ENCODE results near the gene VSTM2B.

VSTM2B gene

GRCh38 chr19:29581398-29581797, 55.6 kb downstream of the VSTM2B start:
- Histone ChIP-seq H3K4me3 (ENCODE audit: low read length in 2 of 2) (no peak overlapping the region), H3K36me3 (replicated peaks in 1 of 2; ENCODE audit: control insufficient read depth in 2 of 2, insufficient read depth in 2 of 2, low read length in 2 of 2) (no peaks in the 10 kb centered on the region), H4K91ac (ENCODE audit: low read depth, low read length, poor library complexity) (no peak overlapping the region), H3K23ac (ENCODE audit: low read depth, low read length, poor library complexity) (no peak overlapping the region), H2AK5ac (ENCODE audit: low read depth, low read length) (no peak overlapping the region), H3K4me1 (ENCODE audit: control insufficient read depth in 2 of 2, insufficient read depth in 1 of 2, low read depth in 1 of 2, low read length in 2 of 2) (peaks cover 0 to 2% of the 10 kb centered on the region in 2 donors), H3K9me3 (replicated peaks in 1 of 2; ENCODE audit: control insufficient read depth in 2 of 2, insufficient read depth in 1 of 2, low read depth in 1 of 2, low read length in 2 of 2) (no peaks in the 10 kb centered on the region), H4K8ac (ENCODE audit: low read depth, low read length) (no peak overlapping the region), H2BK5ac (ENCODE audit: low read length) (no peak overlapping the region), H2BK120ac (ENCODE audit: low read depth, low read length) (no peak overlapping the region), H3K14ac (ENCODE audit: low read length) (no peak overlapping the region), H3K18ac (ENCODE audit: low read length) (no peak overlapping the region), H3K27me3 (ENCODE audit: control insufficient read depth in 3 of 3, insufficient read depth in 3 of 3, low read depth in 1 of 3, low read length in 3 of 3) (peaks cover 0 to 27% (median 0%) of the 10 kb centered on the region in 3 experiments), H3K79me1 (ENCODE audit: low read depth, low read length) (no peaks in the 10 kb centered on the region), H3K9ac (ENCODE audit: low read depth, low read length, poor library complexity) (no peak overlapping the region), H3K27ac (replicated peaks; ENCODE audit: low read length) (no peak overlapping the region), H2BK15ac (ENCODE audit: low read length) (no peak overlapping the region), H3K4me2 (ENCODE audit: insufficient read depth, low read length, poor library complexity, severe bottlenecking) (no peak overlapping the region), H3K4ac (ENCODE audit: low read length) (no peak overlapping the region), H2BK12ac (ENCODE audit: low read length) (no peak overlapping the region), H2AFZ (ENCODE audit: low read length) (no peak overlapping the region)
- DNase-seq (ENCODE audit: low spot score): no peak
- no CpG with 5 or more reads among the region's 1 CpG for WGBS, 2 donors (ENCODE audit: extremely low coverage in 2 of 2, insufficient read length in 2 of 2, insufficient replicate concordance in 1 of 2)

DNA sequence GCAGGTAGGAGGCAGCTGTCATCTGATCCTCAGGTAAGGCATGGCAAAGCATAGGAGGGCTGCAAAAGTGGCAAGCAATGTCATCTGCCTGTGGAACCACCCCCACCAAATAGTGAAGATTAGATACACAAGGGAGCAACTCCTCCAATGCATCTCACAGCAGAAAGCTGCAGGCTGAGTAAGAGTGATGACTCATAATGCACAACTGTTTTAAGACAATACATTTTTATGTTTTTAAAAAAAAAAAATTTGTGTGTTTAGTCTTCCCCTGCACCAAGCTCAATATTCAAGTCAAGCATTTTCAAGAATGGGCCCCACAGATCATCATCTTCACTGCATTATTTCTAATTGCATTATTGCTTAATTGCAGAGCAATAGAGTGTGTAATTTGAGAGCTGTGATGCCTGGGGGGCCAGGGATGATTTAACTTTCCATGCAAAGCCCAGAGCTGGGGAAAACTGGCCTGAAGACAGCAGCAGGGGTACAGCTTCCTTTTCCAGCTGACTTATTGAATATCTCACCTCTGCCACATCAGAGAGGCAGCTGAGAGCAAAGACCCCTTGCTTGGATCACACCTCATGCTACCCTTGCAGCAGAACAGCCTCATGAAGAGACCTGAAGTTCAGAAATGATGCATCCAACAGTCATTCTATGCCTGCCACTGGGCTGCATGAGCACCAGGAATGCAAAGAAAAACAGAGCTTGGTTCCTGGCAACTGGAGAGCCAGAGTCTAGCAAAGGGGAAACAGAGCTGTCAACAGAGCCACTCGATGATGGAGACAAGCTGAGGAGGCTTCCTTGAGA, 57.6 kb downstream of the VSTM2B start:
- Histone ChIP-seq H4K91ac (ENCODE audit: low read depth, low read length, poor library complexity) (no peak overlapping the region), H2AFZ (ENCODE audit: low read length) (no peak overlapping the region), H2BK5ac (ENCODE audit: low read length) (no peak overlapping the region), H2BK120ac (ENCODE audit: low read depth, low read length) (no peak overlapping the region), H3K9ac (ENCODE audit: low read depth, low read length, poor library complexity) (no peak overlapping the region), H3K4me1 (ENCODE audit: control insufficient read depth in 2 of 2, insufficient read depth in 1 of 2, low read depth in 1 of 2, low read length in 2 of 2) (peaks cover 0 to 2% of the 10 kb centered on the region in 2 donors), H3K18ac (ENCODE audit: low read length) (no peak overlapping the region), H3K9me3 (replicated peaks in 1 of 2; ENCODE audit: control insufficient read depth in 2 of 2, insufficient read depth in 1 of 2, low read depth in 1 of 2, low read length in 2 of 2) (no peaks in the 10 kb centered on the region), H4K8ac (ENCODE audit: low read depth, low read length) (no peak overlapping the region), H3K36me3 (replicated peaks in 1 of 2; ENCODE audit: control insufficient read depth in 2 of 2, insufficient read depth in 2 of 2, low read length in 2 of 2) (no peaks in the 10 kb centered on the region), H3K14ac (ENCODE audit: low read length) (no peak overlapping the region), H3K4me3 (ENCODE audit: low read length in 2 of 2) (no peak overlapping the region), H3K4me2 (ENCODE audit: insufficient read depth, low read length, poor library complexity, severe bottlenecking) (no peak overlapping the region), H2AK5ac (ENCODE audit: low read depth, low read length) (no peak overlapping the region), H3K27ac (replicated peaks; ENCODE audit: low read length) (no peak overlapping the region), H2BK12ac (ENCODE audit: low read length) (no peak overlapping the region), H3K79me1 (ENCODE audit: low read depth, low read length) (no peaks in the 10 kb centered on the region), H3K27me3 (ENCODE audit: control insufficient read depth in 3 of 3, insufficient read depth in 3 of 3, low read depth in 1 of 3, low read length in 3 of 3) (peaks cover 0 to 18% (median 0%) of the 10 kb centered on the region in 3 experiments), H3K23ac (ENCODE audit: low read depth, low read length, poor library complexity) (no peak overlapping the region), H3K4ac (ENCODE audit: low read length) (no peak overlapping the region), H2BK15ac (ENCODE audit: low read length) (no peak overlapping the region)
- no peak for DNase-seq (ENCODE audit: low spot score)
- WGBS, 2 donors (ENCODE audit: extremely low coverage in 2 of 2, insufficient read length in 2 of 2, insufficient replicate concordance in 1 of 2): no CpG with 5 or more reads among the region's 1 CpG

- no peak overlapping the region for H4K8ac ChIP-seq (ENCODE audit: low read depth, low read length)
- H3K14ac ChIP-seq (ENCODE audit: low read length): no peak overlapping the region
- H4K91ac ChIP-seq (ENCODE audit: low read depth, low read length, poor library complexity): no peak overlapping the region
- H2AK5ac ChIP-seq (ENCODE audit: low read depth, low read length): no peak overlapping the region
- no peak overlapping the region for H2AFZ ChIP-seq (ENCODE audit: low read length)
- no peak overlapping the region for H2BK5ac ChIP-seq (ENCODE audit: low read length)
- H2BK15ac ChIP-seq (ENCODE audit: low read length): no peak overlapping the region
- no peak overlapping the region for H2BK12ac ChIP-seq (ENCODE audit: low read length)
- H3K9me3 ChIP-seq (replicated peaks in 1 of 2; ENCODE audit: control insufficient read depth in 2 of 2, insufficient read depth in 1 of 2, low read depth in 1 of 2, low read length in 2 of 2): no peaks in the 10 kb centered on the region
- H3K27me3 ChIP-seq (ENCODE audit: control insufficient read depth in 3 of 3, insufficient read depth in 3 of 3, low read depth in 1 of 3, low read length in 3 of 3): peaks cover 0 to 26% (median 0%) of the 10 kb centered on the region in 3 experiments
- WGBS, 2 donors (ENCODE audit: extremely low coverage in 2 of 2, insufficient read length in 2 of 2, insufficient replicate concordance in 1 of 2): no CpG with 5 or more reads among the region's 2 CpGs
- H3K4me2 ChIP-seq (ENCODE audit: insufficient read depth, low read length, poor library complexity, severe bottlenecking): no peak overlapping the region
- no peak overlapping the region for H3K9ac ChIP-seq (ENCODE audit: low read depth, low read length, poor library complexity)
- H3K79me1 ChIP-seq (ENCODE audit: low read depth, low read length): no peaks in the 10 kb centered on the region
- peaks cover 0 to 2% of the 10 kb centered on the region in 2 donors for H3K4me1 ChIP-seq (ENCODE audit: control insufficient read depth in 2 of 2, insufficient read depth in 1 of 2, low read depth in 1 of 2, low read length in 2 of 2)
- no peak overlapping the region for H3K27ac ChIP-seq (replicated peaks; ENCODE audit: low read length)
- no peak overlapping the region for H3K18ac ChIP-seq (ENCODE audit: low read length)
- H2BK120ac ChIP-seq (ENCODE audit: low read depth, low read length): no peak overlapping the region
- no peak overlapping the region for H3K4me3 ChIP-seq (ENCODE audit: low read length in 2 of 2)
- no peak for DNase-seq (ENCODE audit: low spot score)
- H3K36me3 ChIP-seq (replicated peaks in 1 of 2; ENCODE audit: control insufficient read depth in 2 of 2, insufficient read depth in 2 of 2, low read length in 2 of 2): no peaks in the 10 kb centered on the region
- H3K4ac ChIP-seq (ENCODE audit: low read length): no peak overlapping the region
- no peak overlapping the region for H3K23ac ChIP-seq (ENCODE audit: low read depth, low read length, poor library complexity)
These were observed 60.6 kb downstream of the VSTM2B start for GRCh38 chr19:29586401-29586800.

DNA sequence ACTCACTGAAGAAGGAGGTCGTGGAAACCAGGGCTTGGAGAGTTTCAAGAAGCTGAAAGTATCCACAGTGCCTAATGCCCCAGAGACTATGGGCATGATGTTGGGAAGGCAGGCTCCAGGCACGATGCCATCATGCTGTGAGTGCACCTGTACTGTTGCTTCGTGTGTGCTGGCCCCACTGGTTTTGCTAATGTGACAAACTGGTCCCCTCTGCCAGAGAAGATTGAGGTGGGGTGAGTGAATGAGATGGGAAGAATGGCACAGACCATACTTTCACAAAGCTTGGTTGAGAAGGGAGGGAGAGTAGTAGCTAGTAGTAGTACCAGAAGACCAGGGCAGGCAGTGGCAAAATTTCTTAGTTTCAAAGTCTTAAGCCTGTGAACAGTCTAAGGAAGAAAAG, 61.3 kb downstream of the VSTM2B start:
- no peak overlapping the region for H4K91ac ChIP-seq (ENCODE audit: low read depth, low read length, poor library complexity)
- H3K18ac ChIP-seq (ENCODE audit: low read length): no peak overlapping the region
- H3K9me3 ChIP-seq (replicated peaks in 1 of 2; ENCODE audit: control insufficient read depth in 2 of 2, insufficient read depth in 1 of 2, low read depth in 1 of 2, low read length in 2 of 2): no peaks in the 10 kb centered on the region
- no peak overlapping the region for H4K8ac ChIP-seq (ENCODE audit: low read depth, low read length)
- H2BK5ac ChIP-seq (ENCODE audit: low read length): no peak overlapping the region
- no peak overlapping the region for H2AFZ ChIP-seq (ENCODE audit: low read length)
- DNase-seq (ENCODE audit: low spot score): no peak
- no peak overlapping the region for H3K4me3 ChIP-seq (ENCODE audit: low read length in 2 of 2)
- no peak overlapping the region for H2BK120ac ChIP-seq (ENCODE audit: low read depth, low read length)
- H2BK15ac ChIP-seq (ENCODE audit: low read length): no peak overlapping the region
- H3K27me3 ChIP-seq (ENCODE audit: control insufficient read depth in 3 of 3, insufficient read depth in 3 of 3, low read depth in 1 of 3, low read length in 3 of 3): peaks cover 0 to 30% (median 0%) of the 10 kb centered on the region in 3 experiments
- no peak overlapping the region for H3K4ac ChIP-seq (ENCODE audit: low read length)
- H2BK12ac ChIP-seq (ENCODE audit: low read length): no peak overlapping the region
- H3K14ac ChIP-seq (ENCODE audit: low read length): no peak overlapping the region
- H3K36me3 ChIP-seq (replicated peaks in 1 of 2; ENCODE audit: control insufficient read depth in 2 of 2, insufficient read depth in 2 of 2, low read length in 2 of 2): no peaks in the 10 kb centered on the region
- no CpG with 5 or more reads among the region's 3 CpGs for WGBS, 2 donors (ENCODE audit: extremely low coverage in 2 of 2, insufficient read length in 2 of 2, insufficient replicate concordance in 1 of 2)
- no peak overlapping the region for H3K9ac ChIP-seq (ENCODE audit: low read depth, low read length, poor library complexity)
- no peak overlapping the region for H3K4me2 ChIP-seq (ENCODE audit: insufficient read depth, low read length, poor library complexity, severe bottlenecking)
- no peak overlapping the region for H2AK5ac ChIP-seq (ENCODE audit: low read depth, low read length)
- H3K79me1 ChIP-seq (ENCODE audit: low read depth, low read length): no peaks in the 10 kb centered on the region
- no peak overlapping the region for H3K23ac ChIP-seq (ENCODE audit: low read depth, low read length, poor library complexity)
- H3K27ac ChIP-seq (replicated peaks; ENCODE audit: low read length): no peak overlapping the region
- peaks cover 0 to 2% of the 10 kb centered on the region in 2 donors for H3K4me1 ChIP-seq (ENCODE audit: control insufficient read depth in 2 of 2, insufficient read depth in 1 of 2, low read depth in 1 of 2, low read length in 2 of 2)

All from neuronal stem cell (in vitro differentiated cells).